OCI-LY3 (cell line): Measurements from ENCODE around the gene NUP88.

Experiments used
- CTCF ChIP-seq: fragments of 200-600, 300-600 bp; sonication (generic); IDR thresholded peaks from 2 replicates; pipeline ENCODE4 v1.5.1; 2014; ENCODE audit warnings: antibody characterized with exemption, low read length, low read depth
- EZH2phosphoT487 ChIP-seq: fragments of 200-600 bp; shearing (Covaris generic); IDR thresholded peaks from 2 replicates; pipeline ENCODE4 v1.6.1; 2018; ENCODE audit warnings: antibody characterized with exemption, mixed run types, low read depth

DNA sequence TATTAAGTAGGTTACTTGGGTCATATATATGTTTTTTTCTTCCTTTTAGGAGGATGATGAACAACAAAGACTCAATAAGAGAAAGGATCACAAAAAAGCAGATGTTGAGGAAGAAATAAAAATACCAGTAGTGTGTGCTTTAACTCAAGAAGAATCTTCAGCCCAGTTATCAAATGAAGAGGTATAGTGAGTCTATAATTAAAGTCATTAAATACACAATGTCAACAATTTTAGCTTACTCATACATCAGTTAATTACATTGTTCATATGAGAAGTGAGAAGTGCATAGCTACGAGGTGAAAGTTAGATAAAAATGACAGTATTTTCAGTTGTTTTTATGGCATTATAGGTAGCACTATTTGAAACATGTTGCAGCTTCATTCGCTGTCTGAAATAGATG is 65.2 kb downstream of the NUP88 start:
- no peak for TF ChIP-seq EZH2phosphoT487
- no peak for TF ChIP-seq CTCF
